GM20000 (cell line): Measurements from ENCODE around the gene MCEE.
"Not testable (repeated sequence)": the region's sequence is repeated elsewhere in the genome, so short reads cannot be mapped to it uniquely, and the experiment has no call there.

Experiments
- DNase-seq: peaks from one replicate; pipeline ENCODE4 v3.0.0; 2012; ENCODE audit warnings: low spot score
- TF ChIP-seq, protein P1 (sequence below): IDR thresholded peaks from 2 replicates; pipeline ENCODE4 v1.5.1; 2012; ENCODE audit warnings: mild to moderate bottlenecking, control low read depth; ENCODE audit errors: extremely low read depth, missing control alignments

Gene MCEE

GRCh38 chr2:71143782-71144181, 13.8 kb upstream of the MCEE start:
- TF ChIP-seq, protein P1, sequence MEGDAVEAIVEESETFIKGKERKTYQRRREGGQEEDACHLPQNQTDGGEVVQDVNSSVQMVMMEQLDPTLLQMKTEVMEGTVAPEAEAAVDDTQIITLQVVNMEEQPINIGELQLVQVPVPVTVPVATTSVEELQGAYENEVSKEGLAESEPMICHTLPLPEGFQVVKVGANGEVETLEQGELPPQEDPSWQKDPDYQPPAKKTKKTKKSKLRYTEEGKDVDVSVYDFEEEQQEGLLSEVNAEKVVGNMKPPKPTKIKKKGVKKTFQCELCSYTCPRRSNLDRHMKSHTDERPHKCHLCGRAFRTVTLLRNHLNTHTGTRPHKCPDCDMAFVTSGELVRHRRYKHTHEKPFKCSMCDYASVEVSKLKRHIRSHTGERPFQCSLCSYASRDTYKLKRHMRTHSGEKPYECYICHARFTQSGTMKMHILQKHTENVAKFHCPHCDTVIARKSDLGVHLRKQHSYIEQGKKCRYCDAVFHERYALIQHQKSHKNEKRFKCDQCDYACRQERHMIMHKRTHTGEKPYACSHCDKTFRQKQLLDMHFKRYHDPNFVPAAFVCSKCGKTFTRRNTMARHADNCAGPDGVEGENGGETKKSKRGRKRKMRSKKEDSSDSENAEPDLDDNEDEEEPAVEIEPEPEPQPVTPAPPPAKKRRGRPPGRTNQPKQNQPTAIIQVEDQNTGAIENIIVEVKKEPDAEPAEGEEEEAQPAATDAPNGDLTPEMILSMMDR = no peak

GRCh38 chr2:71136174-71136573, 6.1 kb upstream of the MCEE start:
- TF ChIP-seq, protein P1 = no peak
- DNase-seq = no peak

More at GRCh38 chr2:71143782-71144181, 13.8 kb upstream of the MCEE start:
- DNase-seq = no peak

GRCh38 chr2:71133603-71134002, 3.6 kb upstream of the MCEE start:
- TF ChIP-seq, protein P1 = no peak
- DNase-seq = no peak

- DNase-seq = not testable (repeated sequence)
Observed at GRCh38 chr2:71131387-71132166, 1.5 kb upstream of the MCEE start.

DNA sequence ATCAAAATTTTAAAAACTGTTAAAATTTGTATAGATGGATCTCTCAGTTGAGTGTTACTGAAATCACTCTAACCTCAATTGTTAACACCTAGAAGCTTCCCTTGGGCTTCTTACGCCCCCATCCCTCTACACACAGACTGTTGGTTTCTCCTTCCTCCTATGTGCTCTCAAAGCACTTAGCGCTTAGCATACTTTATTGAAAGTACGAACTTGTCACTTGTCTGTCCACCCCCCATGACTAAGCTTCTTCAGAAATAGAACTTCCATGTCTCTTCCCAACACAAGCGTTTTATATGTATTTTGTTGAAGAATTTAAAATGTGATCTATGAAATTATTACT, 846 bp upstream of the MCEE start:
- TF ChIP-seq, protein P1 = no peak
- no peak for DNase-seq

- DNase-seq = no peak
- TF ChIP-seq, protein P1 = no peak
Observed at GRCh38 chr2:71129902-71130151, 202 bp downstream of the MCEE start.

GRCh38 chr2:71129114-71129901, 721 bp downstream of the MCEE start:
- TF ChIP-seq, protein P1 = no peak
- DNase-seq = no peak

- no peak for DNase-seq
- TF ChIP-seq, protein P1 = no peak
Observed at GRCh38 chr2:71126957-71127356, 3.1 kb downstream of the MCEE start.
